GM23338 (cell line): ENCODE measurements around the gene ITGA4. TPM values are rescaled to one million over a fixed set of nuclear protein-coding genes. Genes with fewer than 3 reads are reported as not detected.
A peak's percentile ranks its signal among the peaks of the same experiment; 100 is the strongest.

Source experiments
- ATAC-seq: fragments of 200-7000 bp; cut with Tn5 transposase; 3 replicates; pipeline ENCODE4 v1.9.1; 2020
- DNase-seq: peaks from one replicate; pipeline ENCODE4 v3.0.0-alpha.2; 2015; ENCODE audit warnings: low spot score
- H2AFZ ChIP-seq: fragments of 200-600 bp; sonication (generic); 2 replicates; pipeline ENCODE4 v1.8.0; 2016; ENCODE audit warnings: antibody characterized with exemption, mild to moderate bottlenecking, moderate library complexity
- H3F3A ChIP-seq: fragments of 200-600 bp; sonication (generic); replicated peaks from 2 replicates; pipeline ENCODE4 v1.8.0; 2017; ENCODE audit warnings: antibody characterized with exemption, mixed run types, low read depth
- H3K27ac ChIP-seq: fragments of 200-600 bp; sonication (generic); 2 replicates; pipeline ENCODE4 v1.6.1; 2016; ENCODE audit warnings: low read depth
- H3K27me3 ChIP-seq: fragments of 200-600 bp; sonication (generic); 2 replicates; pipeline ENCODE4 v1.8.0; 2016; ENCODE audit warnings: mild to moderate bottlenecking, mixed run types, moderate library complexity; ENCODE audit not compliant: insufficient read depth
- H3K36me3 ChIP-seq: fragments of 200-600 bp; sonication (generic); 2 replicates; pipeline ENCODE4 v1.8.0; 2016; ENCODE audit warnings: mild to moderate bottlenecking; ENCODE audit not compliant: insufficient read depth
- H3K4me1 ChIP-seq: fragments of 200-600 bp; sonication (generic); 2 replicates; pipeline ENCODE4 v1.8.0; 2016; ENCODE audit warnings: mild to moderate bottlenecking, moderate library complexity; ENCODE audit not compliant: insufficient read depth
- H3K4me2 ChIP-seq: fragments of 200-600 bp; sonication (generic); 2 replicates; pipeline ENCODE4 v1.7.1; 2017; ENCODE audit warnings: mixed run types
- H3K4me3 ChIP-seq: fragments of 200-600 bp; sonication (generic); 2 replicates; pipeline ENCODE4 v1.6.1; 2016; ENCODE audit warnings: mixed run types
- H3K79me2 ChIP-seq: fragments of 200-600 bp; sonication (generic); replicated peaks from 2 replicates; pipeline ENCODE4 v1.8.0; 2017; ENCODE audit warnings: mild to moderate bottlenecking; ENCODE audit not compliant: insufficient read depth
- H3K9me2 ChIP-seq: fragments of 200-600 bp; sonication (generic); 2 replicates; pipeline ENCODE4 v1.8.0; 2017; ENCODE audit not compliant: insufficient read depth
- H4K20me1 ChIP-seq: fragments of 200-600 bp; sonication (generic); replicated peaks from 2 replicates; pipeline ENCODE4 v1.8.0; 2017; ENCODE audit warnings: mild to moderate bottlenecking; ENCODE audit not compliant: insufficient read depth
- H3K27ac Mint-ChIP-seq: 2 replicates; pipeline ENCODE4 v1.8.0; 2020; ENCODE audit warnings: inconsistent platforms, mild to moderate bottlenecking, moderate library complexity, mixed read lengths
- H3K27me3 Mint-ChIP-seq: 3 replicates; pipeline ENCODE4 v1.8.0; 2022; ENCODE audit warnings: low read depth, mild to moderate bottlenecking, moderate library complexity, mixed read lengths, inconsistent platforms; ENCODE audit not compliant: insufficient read depth, poor library complexity
- H3K36me3 Mint-ChIP-seq: 3 replicates; pipeline ENCODE4 v1.8.0; 2021; ENCODE audit warnings: low read depth, mild to moderate bottlenecking, inconsistent platforms, moderate library complexity, mixed read lengths
- H3K4me1 Mint-ChIP-seq: 3 replicates; pipeline ENCODE4 v1.8.0; 2020; ENCODE audit warnings: mild to moderate bottlenecking, inconsistent platforms, mixed read lengths
- H3K4me3 Mint-ChIP-seq: 3 replicates; pipeline ENCODE4 v1.8.0; 2021; ENCODE audit warnings: moderate library complexity, mild to moderate bottlenecking, inconsistent platforms, mixed read lengths
- H3K9me3 Mint-ChIP-seq: 3 replicates; pipeline ENCODE4 v1.8.0; 2020; ENCODE audit warnings: moderate library complexity, mild to moderate bottlenecking, inconsistent platforms, mixed read lengths
- CREB1 ChIP-seq: fragments of 250-450 bp; sonication (Bioruptor Pico); IDR thresholded peaks from 2 replicates; pipeline ENCODE4 v1.5.0; 2020; ENCODE audit warnings: low read depth, mild to moderate bottlenecking, moderate library complexity
- CTCF ChIP-seq, 2 experiments: fragments of 200-600 bp in 1 of 2; sonication (generic) in 1 of 2; conservative IDR thresholded peaks; 2 replicates each; pipeline versions ENCODE4 v1.5.1 to v1.6.1; 2016 to 2017; ENCODE audit warnings: antibody characterized with exemption in 2 of 2, low read depth in 2 of 2, mild to moderate bottlenecking in 2 of 2, moderate library complexity in 1 of 2
- EZH2phosphoT487 ChIP-seq: fragments of 200-600 bp; sonication (generic); IDR thresholded peaks from one replicate; pipeline ENCODE4 v1.8.1; 2018; ENCODE audit warnings: antibody characterized with exemption; ENCODE audit not compliant: unreplicated experiment
- JUNB ChIP-seq: IDR thresholded peaks from one replicate; pipeline ENCODE4 v1.6.1; 2016; ENCODE audit warnings: antibody characterized with exemption; ENCODE audit not compliant: unreplicated experiment
- NANOG ChIP-seq: IDR thresholded peaks from 2 replicates; pipeline ENCODE4 v1.6.1; 2016; ENCODE audit warnings: antibody characterized with exemption, borderline replicate concordance
- POLR2AphosphoS5 ChIP-seq: IDR thresholded peaks from 2 replicates; pipeline ENCODE4 v1.6.1; 2016; ENCODE audit warnings: antibody characterized with exemption, low read depth
- REST ChIP-seq: IDR thresholded peaks from one replicate; pipeline ENCODE4 v1.6.1; 2018; ENCODE audit warnings: antibody characterized with exemption; ENCODE audit not compliant: unreplicated experiment
- ZNF114 ChIP-seq: fragments of 250-450 bp; sonication (Bioruptor Pico); IDR thresholded peaks from 2 replicates; pipeline ENCODE4 v1.5.0; 2020; ENCODE audit warnings: mild to moderate bottlenecking, moderate library complexity
- ZNF331 ChIP-seq: fragments of 250-450 bp; sonication (Bioruptor Pico); IDR thresholded peaks from 2 replicates; pipeline ENCODE4 v1.5.0; 2020; ENCODE audit warnings: low read depth, mild to moderate bottlenecking, moderate library complexity
- polyA plus RNA-seq: library from polyadenylated mRNA; unstranded; fragments of >200 nt; fragmentation: Nextera tagmentation; extraction: Ambion mirVana; gene quantifications from 2 replicates; pipeline ENCODE4 v1.2.1, GENCODE V29; 2016
- total RNA-seq: library from RNA; depleted of rRNA; stranded (reverse); fragments of >200 nt; shearing (Covaris generic); gene quantifications from 2 replicates; pipeline ENCODE4 v1.2.3, GENCODE V29; 2014

Gene ITGA4
- total and polyA plus RNA-seq, 2 experiments from 2014 or later: 1.2 to 4.6 TPM

GRCh38 chr2:181570059-181570458 is 112.9 kb downstream of the ITGA4 start (continued):
- TF ChIP-seq NANOG (no peak), POLR2AphosphoS5 (no peak), CREB1 (CRISPR knock-in tag) (no peak), ZNF331 (CRISPR knock-in tag) (no peak), EZH2phosphoT487 (no peak), ZNF114 (CRISPR knock-in tag) (no peak), REST (no peak), CTCF (conservative IDR thresholded peaks at IDR 0.05; ENCODE audit: low read depth in 2 of 2) (no peak)

GRCh38 chr2:181570833-181571661 is 113.9 kb downstream of the ITGA4 start:
- H2AFZ ChIP-seq: no peak overlapping the region
- H3K27me3 Mint-ChIP-seq: peaks cover 5% of the 10 kb centered on the region
- peaks cover 5% of the 10 kb centered on the region; the same call in 1 of the 2 replicates for H3K4me1 ChIP-seq
- no peak overlapping the region for H3K4me3 Mint-ChIP-seq
- H3K36me3 Mint-ChIP-seq: no peaks in the 10 kb centered on the region
- H3K79me2 ChIP-seq: no peaks in the 10 kb centered on the region
- TF ChIP-seq JUNB (no peak), CTCF (conservative IDR thresholded peaks at IDR 0.05; ENCODE audit: low read depth in 2 of 2) (peak in 1 of 2 experiments; percentile 39; a peak in 2 of 4 replicates)
- ATAC-seq (no peak), DNase-seq (no peak)
- H3K9me3 Mint-ChIP-seq: no peaks in the 10 kb centered on the region
- H3F3A ChIP-seq: no peaks in the 10 kb centered on the region
- H3K4me2 ChIP-seq: no peak overlapping the region
- H3K27ac Mint-ChIP-seq: no peak overlapping the region
- no peaks in the 10 kb centered on the region for H3K36me3 ChIP-seq
- H3K27me3 ChIP-seq: no peaks in the 10 kb centered on the region
- H3K4me3 ChIP-seq: no peak overlapping the region
- H3K4me1 Mint-ChIP-seq: peaks cover 4% of the 10 kb centered on the region
- no peak overlapping the region for H3K27ac ChIP-seq
- H3K9me2 ChIP-seq: no peaks in the 10 kb centered on the region
- no peaks in the 10 kb centered on the region for H4K20me1 ChIP-seq
